GM18861 (cell line): ENCODE data around the gene IGFBP2.
A peak's percentile ranks its signal among the peaks of the same experiment; 100 is the strongest.

Experiments used
- ATAC-seq: cut with Tn5 transposase; IDR thresholded peaks from one replicate; pipeline ENCODE4 v1.9.1; 2021; ENCODE audit not compliant: unreplicated experiment

The IGFBP2 gene

GRCh38 chr2:216661051-216661450 lies 27.8 kb downstream of the IGFBP2 start:
- no peak for ATAC-seq

DNA sequence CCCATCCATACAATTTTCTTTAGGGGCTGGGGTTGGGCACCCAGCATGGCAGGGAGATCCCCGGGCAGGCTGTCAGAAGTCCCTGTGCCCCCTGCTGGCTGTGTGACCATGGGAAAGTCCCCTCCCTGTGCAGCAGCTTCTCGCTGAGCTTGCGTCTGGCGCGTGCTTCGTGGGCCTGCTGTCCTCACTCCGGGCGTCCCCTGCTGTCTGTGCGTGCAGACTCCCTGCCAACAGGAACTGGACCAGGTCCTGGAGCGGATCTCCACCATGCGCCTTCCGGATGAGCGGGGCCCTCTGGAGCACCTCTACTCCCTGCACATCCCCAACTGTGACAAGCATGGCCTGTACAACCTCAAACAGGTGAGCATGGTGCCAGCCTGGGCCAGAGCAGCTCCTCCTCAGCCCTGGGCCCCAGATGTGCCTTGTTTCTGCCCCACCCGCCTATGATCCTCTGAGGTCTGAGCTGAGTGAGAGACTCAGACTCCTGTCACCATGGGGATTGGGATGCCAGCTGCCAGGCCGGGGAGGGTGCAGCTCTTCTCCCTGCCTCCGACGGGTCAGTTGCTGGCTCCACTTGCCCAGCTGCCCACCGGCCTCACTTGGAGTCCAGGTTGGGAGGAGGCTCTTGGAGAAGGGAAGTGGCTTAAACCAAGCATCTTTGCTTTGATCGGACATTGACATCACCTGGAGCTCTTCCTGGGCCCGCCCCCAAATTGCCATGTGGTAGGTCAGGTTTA lies 28.6 kb downstream of the IGFBP2 start:
- ATAC-seq = no peak

DNA sequence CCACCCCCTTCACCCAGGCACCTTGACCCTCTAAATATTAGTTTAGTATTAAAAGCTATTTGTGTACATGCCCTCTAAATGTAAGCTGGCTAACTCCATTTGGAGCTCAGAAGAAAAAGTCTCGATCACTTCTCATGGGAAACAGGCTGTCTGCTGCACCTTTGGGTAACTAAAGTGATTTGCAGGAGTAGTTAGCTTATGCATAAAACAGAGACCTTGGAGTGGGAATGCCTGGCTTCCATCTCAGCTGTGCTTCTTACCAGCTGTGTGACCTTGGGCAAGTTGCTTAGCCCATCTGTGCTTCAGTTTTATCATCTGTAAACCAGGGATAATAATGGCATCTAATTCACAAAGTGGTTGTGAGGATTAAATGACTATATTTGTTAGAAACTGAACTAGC lies 29.9 kb downstream of the IGFBP2 start:
- ATAC-seq = no peak

DNA sequence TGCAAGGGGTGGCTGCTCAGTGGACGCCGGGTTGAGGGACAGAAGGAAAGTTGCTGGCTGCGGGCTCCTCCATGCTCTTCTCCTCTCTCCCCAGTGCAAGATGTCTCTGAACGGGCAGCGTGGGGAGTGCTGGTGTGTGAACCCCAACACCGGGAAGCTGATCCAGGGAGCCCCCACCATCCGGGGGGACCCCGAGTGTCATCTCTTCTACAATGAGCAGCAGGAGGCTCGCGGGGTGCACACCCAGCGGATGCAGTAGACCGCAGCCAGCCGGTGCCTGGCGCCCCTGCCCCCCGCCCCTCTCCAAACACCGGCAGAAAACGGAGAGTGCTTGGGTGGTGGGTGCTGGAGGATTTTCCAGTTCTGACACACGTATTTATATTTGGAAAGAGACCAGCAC lies 30.6 kb downstream of the IGFBP2 start:
- ATAC-seq = no peak

DNA sequence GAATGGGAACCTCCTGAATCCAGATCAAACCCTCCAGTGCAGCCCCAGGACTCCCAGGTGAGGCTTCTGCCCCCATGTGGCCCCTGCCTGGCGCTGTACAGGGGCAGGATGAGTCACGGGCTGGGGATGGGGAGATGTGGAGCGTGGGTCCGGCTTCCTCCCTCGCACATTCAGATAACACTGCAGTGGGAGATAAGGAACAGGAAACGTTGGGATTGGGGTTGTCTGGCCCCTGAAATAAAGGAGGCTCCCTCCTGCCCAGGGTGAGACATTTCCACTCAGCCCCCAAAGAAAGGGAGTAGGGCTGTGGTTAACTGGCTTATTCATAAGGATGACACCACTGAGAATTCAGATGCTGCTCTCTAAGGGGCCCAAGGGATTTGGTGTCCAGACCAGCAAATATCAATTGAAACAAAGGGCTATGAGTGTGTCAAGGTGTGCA lies 31.4 kb downstream of the IGFBP2 start:
- ATAC-seq = no peak

DNA sequence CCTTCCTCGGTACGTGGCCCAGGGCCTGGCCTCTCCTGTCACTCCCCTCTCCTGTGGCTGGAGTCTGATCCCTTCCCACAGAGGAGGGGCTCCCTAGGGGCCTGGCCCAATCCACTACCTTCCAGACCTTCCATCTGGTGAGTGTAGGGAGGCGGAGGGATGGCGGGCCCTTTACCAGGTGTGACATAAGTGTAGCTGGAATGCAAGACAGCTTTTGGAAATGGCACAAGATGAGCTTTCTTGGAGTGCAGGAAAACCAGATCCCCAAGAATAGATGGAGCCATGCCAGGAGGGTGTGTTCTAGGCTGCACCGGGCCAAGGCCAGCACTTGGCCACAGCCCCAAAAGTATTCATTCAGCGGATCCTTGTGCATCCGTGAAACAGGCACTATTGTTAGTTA lies 32.0 kb downstream of the IGFBP2 start:
- no peak for ATAC-seq

- ATAC-seq = no peak
These were observed 32.5 kb downstream of the IGFBP2 start for GRCh38 chr2:216665717-216666116.

GRCh38 chr2:216666461-216667233 lies 33.4 kb downstream of the IGFBP2 start:
- peak; percentile 52 for ATAC-seq

DNA sequence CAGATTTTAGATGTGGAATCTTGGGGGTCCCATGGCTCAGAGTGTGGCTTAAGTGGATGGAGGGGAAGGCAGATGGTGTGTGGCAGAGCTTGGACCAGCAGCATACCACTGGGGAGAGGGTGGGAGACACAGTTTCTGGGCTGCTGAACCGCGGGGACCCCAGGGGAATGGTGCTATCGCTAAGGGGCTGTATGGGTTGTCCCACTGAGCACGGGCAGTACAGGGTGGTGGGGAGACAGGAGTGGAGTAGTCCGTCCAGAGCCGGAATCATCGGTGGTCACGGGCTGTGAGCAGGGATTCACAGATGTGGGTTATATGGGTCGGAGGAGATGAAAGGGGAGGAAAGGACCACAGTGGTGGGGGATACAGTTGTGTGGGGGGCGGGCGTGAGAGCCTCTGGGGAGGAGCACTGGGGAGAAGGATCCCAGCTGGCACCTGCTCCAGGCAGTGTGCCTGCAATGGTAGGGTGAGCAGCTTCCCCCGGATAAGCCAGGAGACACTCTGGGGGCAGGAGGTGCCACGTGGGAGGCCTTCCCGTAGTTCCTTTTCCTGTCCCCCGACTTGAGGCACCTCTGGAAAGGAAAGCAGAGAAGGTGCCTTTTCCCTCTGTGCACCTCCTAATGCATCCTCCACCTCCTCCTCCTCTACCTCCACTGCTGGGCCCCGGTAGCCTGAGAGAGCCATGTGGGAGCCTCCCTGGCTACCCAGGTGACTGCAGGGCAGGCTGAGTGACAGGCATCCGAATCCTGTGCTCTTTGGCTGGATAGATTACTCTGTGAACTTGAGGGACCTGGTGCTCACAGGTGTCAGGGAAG lies 37.3 kb downstream of the IGFBP2 start:
- no peak for ATAC-seq

DNA sequence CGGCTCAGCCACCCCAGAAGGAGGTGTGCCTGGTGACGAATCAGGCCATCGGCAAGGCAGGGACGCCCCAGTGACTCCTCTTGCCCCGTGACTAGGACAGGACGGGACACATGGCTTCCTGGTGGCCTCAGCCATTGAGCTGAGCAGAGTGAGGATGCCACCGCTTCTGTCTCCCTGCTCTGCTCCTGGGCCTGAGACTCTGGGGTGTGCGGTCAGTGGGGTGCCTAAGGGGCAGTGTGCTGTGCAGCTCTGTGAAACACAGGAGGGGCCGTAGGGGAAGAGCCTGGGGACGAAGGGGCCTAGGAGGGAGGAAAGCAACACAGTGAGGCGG lies 37.8 kb downstream of the IGFBP2 start:
- ATAC-seq = no peak

DNA sequence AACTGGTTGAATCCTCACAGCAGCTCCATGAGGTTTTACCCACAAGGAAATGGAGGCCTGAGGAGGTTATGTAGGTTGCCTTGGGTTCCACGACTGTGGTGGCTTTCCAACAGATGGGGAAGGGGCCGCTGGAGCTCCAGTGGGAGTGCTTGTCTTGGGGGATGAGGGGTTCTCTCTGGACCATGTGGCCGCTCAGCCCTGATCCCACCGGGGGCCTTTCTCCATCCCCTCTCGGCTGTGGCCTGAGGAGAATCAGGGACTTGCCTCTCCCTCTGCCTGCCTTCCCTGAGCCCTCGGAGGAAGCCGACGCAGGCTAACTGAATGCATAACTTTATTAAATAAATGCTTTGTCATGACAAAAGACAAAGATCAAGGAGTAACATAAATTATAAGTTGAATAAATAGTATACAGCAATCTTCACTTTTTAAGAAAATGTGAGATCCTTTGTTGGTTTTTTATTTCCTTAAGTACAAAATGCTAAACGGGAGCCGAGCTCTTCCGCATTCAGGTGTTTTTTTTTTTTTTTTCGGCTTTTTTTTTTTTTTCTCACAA lies 38.6 kb downstream of the IGFBP2 start:
- ATAC-seq = no peak

DNA sequence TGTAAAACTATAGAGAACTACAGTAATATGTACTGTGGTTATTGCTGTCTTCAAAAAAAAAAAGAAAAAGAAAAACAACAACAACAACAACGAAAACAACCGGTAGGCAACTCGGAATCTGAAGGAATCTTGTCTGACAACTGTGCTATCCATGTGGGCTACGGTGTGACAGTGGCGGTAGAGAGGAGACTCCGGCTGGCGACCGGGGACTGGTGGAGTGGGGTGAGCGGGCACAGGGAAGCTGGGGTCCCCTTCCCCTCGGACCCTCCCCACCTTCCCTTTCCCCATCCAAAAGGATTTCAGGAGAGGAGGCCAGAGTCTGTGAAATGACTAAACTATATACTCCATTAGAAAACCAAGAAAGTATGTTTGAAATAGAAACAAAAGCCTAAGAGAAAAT lies 39.2 kb downstream of the IGFBP2 start:
- ATAC-seq = no peak

GRCh38 chr2:216673021-216673420 lies 39.8 kb downstream of the IGFBP2 start:
- ATAC-seq = no peak

GRCh38 chr2:216673609-216674008 lies 40.4 kb downstream of the IGFBP2 start:
- no peak for ATAC-seq

DNA sequence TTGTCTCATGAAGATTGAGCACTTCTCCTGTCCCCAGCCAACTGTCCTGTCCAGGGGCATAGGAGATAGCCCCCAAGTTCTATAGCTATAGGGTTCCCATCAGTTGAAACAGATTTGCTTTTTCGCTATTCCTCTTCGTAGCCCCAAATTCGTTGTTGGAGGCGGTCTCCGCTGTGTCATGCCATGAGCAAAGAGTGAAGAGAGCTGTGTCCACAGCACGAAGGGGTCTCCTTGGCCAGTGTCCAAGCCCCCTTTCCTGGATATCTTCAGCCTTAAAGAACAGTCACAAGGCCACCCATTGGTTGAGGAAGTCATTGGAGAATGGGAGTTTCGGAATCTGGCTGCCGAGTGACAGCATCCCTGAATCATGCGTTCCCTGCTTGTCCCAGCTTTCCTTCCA lies 41.2 kb downstream of the IGFBP2 start:
- no peak for ATAC-seq

DNA sequence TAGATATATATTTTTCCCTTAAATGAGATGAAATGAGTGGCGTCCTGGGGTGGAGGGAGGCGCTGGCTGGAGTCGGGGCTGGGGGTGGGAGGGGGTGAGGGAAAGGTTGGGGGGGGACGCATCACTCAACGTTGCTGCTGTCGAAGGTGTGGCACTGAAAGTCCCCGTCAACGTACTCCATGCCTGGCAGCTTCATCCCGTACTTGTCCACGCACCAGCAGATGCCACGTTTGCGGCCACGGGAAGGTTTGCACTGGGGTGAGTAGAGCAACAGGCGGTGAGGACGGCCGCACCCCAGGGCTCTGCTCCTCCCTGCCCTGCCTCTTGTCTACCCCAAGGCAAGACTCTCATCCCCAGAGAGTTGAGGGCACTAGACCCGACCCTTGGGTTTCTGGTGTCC lies 43.4 kb downstream of the IGFBP2 start:
- ATAC-seq = no peak

DNA sequence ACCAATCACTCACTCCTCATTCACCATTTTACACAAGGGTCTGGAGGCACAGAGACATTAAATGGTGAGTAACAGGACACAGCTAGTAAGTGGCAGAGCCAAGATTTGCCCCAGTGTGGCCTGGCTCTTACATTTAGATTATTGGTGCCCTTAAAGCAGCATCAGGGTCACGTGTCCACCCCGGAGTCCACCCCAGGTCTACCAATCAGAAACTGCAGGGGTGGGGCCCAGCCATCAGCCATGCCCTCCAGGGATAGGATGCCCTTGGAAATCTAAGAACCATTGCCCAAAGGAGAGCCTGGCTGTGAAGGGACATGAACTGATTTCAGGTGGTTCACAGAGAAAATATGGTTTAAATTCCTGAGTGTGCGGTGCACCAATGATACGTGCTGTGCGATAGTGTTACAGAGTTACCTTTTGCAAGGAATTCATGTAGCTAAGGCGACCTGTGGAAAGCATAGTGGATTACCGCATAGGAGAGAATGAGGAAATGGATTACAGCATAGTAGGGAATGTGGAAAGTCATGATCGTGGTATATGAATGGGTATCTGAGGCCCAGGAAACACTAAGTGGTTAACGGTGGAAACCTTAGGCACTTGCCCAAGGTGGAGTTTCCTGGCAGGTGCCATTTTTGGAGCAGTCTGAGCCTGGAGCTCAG lies 44.3 kb downstream of the IGFBP2 start:
- no peak for ATAC-seq

- ATAC-seq = no peak
These were observed 44.9 kb downstream of the IGFBP2 start for GRCh38 chr2:216678098-216678465.

DNA sequence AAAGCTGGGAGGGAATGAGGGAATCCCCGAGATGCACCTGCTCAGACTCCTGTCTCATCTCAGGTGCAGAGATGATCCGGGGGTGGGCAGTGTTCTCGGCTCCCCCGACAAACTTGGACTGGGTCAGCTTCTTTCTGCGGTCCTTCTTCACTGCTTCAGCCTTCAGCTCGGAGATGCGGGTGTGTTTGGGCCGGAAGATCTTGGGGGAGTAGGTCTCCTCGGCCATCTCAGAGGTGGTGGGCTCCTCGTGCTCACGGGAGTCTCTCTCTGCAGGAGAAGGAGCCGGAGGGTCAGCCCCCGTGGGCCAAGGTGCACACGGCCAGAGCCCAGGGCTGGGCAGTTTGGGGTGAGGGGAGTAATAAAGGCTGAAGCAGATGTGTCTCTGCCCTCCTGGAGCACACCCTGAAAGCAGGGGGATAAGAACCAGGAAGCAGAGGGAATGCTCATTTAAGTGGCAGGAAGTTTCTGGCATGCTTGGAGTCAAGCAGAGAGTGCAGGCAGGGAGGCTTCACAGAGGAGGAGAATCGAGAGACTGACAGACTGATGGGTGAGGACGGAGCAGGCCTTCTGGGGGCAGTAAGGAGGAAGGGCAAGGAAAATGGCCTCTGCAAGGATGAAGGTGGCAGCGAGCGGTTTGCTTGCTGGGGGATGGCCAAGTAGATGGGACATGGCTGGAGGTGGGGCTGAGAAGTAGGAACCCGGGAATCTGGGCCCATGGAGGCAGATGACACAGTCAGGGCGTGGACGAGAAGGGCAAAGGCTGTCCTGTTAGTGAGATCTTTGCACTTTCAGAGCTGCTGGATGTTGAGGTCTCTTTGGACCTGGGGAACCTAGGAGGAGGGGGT lies 45.8 kb downstream of the IGFBP2 start:
- ATAC-seq = no peak

DNA sequence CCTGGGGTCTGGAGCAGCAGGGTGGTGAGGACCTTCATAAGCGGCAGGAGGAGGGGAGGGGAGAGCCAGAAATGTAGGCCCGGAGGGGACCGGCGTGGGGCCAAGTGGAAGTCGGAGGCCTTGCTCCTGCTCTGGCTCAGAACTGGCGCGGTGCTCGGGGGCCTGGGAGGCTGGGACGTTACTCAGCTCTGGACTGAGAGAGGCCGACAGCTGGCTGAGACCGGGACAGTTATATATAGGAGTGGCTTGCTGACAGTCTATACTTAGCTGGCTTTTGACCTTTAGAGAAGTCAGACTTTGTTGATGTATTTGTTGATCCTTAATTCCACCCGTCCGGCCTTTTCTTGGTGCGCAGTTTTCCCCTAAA lies 46.4 kb downstream of the IGFBP2 start:
- no peak for ATAC-seq
